ENCODE data around the gene ZFP36L1.

ZFP36L1 gene

GRCh38 chr14:68741839-68742470 is 50.9 kb downstream of the ZFP36L1 start:
- no peak for DNase-seq (ENCODE audit: extremely low read depth in 1 of 2, low read depth in 1 of 2)

DNA sequence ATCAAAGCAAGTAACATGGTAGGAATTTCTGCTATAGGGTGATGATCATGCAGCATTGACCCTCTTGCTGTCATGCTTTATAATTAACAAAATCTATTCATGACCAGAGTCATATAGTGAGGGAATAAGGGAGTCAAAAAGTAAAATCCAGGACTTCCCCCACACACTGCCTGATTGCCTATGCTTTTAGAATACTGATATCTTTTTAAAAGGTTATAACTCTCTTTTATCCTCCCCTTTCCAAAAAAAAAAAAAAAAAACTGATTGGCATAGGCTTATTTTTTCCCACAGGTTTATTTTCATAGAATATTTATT is 51.4 kb downstream of the ZFP36L1 start:
- no peak for DNase-seq (ENCODE audit: extremely low read depth in 1 of 2, low read depth in 1 of 2)

GRCh38 chr14:68740788-68741476 is 51.9 kb downstream of the ZFP36L1 start:
- no peak for DNase-seq (ENCODE audit: extremely low read depth in 1 of 2, low read depth in 1 of 2)

- no peak for DNase-seq (ENCODE audit: extremely low read depth in 1 of 2, low read depth in 1 of 2)
These were observed 53.2 kb downstream of the ZFP36L1 start for GRCh38 chr14:68739701-68740100.

- DNase-seq (ENCODE audit: extremely low read depth in 1 of 2, low read depth in 1 of 2), result no peak
These were observed 54.3 kb downstream of the ZFP36L1 start for GRCh38 chr14:68738559-68738958.
